Measurements from ENCODE around the gene CXorf51B.
"Not testable (repeated sequence)": the region's sequence is repeated elsewhere in the genome, so short reads cannot be mapped to it uniquely, and the experiment has no call there.

Gene CXorf51B

DNA sequence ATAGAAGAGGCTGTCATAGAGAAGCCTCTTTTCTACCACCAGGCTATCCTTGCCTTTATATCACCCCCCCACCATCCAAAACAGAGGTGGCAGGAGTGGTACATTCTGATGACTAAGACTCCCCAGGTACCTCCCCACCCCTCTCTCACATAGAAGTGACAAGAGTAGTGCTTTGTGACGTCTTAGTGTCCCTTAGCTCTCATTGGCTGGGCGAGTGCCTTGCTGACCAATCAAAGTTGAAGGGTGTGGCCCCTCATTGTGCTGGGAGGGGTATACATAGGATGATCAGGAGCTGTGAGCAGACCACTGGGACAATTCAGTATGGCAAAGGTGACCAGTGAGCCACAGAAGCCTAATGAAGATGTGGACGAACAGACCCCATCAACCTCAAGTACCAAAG is at the start of gene CXorf51B:
CXorf51B (plus strand) TSS at position 301 of the 400 bp plus-strand sequence; CDS start at position 322, 21 bp downstream.
- H3K4me1 ChIP-seq (ENCODE audit: control insufficient read depth in 2 of 2, insufficient read depth in 2 of 2, low read length in 2 of 2); H3K9ac ChIP-seq (ENCODE audit: low read depth in 1 of 2, low read length in 2 of 2); H3K27me3 ChIP-seq (ENCODE audit: control insufficient read depth in 2 of 2, insufficient read depth in 2 of 2, low read length in 2 of 2); H3K27ac ChIP-seq (ENCODE audit: low read depth in 2 of 2, low read length in 2 of 2); H3K9me3 ChIP-seq (ENCODE audit: control insufficient read depth in 2 of 2, low read length in 2 of 2); H3K4me3 ChIP-seq (ENCODE audit: low read length in 2 of 2); H3K36me3 ChIP-seq (ENCODE audit: control insufficient read depth in 2 of 2, insufficient read depth in 2 of 2, low read length in 2 of 2): not testable (repeated sequence)

- not testable (repeated sequence) for H3K9ac ChIP-seq (ENCODE audit: low read depth in 1 of 2, low read length in 2 of 2); H3K27ac ChIP-seq (ENCODE audit: low read depth in 2 of 2, low read length in 2 of 2); H3K4me3 ChIP-seq (ENCODE audit: low read length in 2 of 2); H3K4me1 ChIP-seq (ENCODE audit: control insufficient read depth in 2 of 2, insufficient read depth in 2 of 2, low read length in 2 of 2); H3K9me3 ChIP-seq (ENCODE audit: control insufficient read depth in 2 of 2, low read length in 2 of 2); H3K36me3 ChIP-seq (ENCODE audit: control insufficient read depth in 2 of 2, insufficient read depth in 2 of 2, low read length in 2 of 2); H3K27me3 ChIP-seq (ENCODE audit: control insufficient read depth in 2 of 2, insufficient read depth in 2 of 2, low read length in 2 of 2)
Measured at GRCh38 chrX:146814644-146815043, 5.1 kb downstream of the CXorf51B start, which contains the start of gene CXorf51A. CXorf51A (minus strand) TSS chrX:146814744; CDS start chrX:146814723, 21 bp downstream.

DNA sequence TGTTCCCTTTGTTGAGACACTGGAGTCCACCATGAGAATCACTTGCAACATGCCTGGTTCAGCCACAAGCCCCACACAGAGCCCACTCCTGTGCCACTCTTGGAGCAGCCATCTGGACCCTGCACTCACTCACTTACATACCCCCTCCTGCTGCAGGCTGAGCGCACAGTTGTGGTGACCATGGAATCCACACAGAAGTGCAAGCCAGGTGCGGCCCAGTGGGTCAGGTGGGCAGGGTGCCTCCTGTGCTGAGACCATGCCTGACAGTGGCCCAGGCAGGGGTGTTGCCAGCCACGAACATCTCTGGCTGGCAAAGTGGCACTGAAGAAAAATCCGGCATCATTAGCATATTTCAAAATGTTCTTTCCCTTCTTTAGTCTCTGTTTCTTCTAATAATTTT is 22.4 kb downstream of the CXorf51B start:
- Histone ChIP-seq H3K36me3 (ENCODE audit: control insufficient read depth in 2 of 2, insufficient read depth in 2 of 2, low read length in 2 of 2) (no peaks in the 10 kb centered on the region), H3K4me3 (ENCODE audit: low read length in 2 of 2) (no peak overlapping the region), H3K27ac (ENCODE audit: low read depth in 2 of 2, low read length in 2 of 2) (no peak overlapping the region), H3K4me1 (ENCODE audit: control insufficient read depth in 2 of 2, insufficient read depth in 2 of 2, low read length in 2 of 2) (no peaks in the 10 kb centered on the region), H3K27me3 (ENCODE audit: control insufficient read depth in 2 of 2, insufficient read depth in 2 of 2, low read length in 2 of 2) (no peaks in the 10 kb centered on the region), H3K9me3 (ENCODE audit: control insufficient read depth in 2 of 2, low read length in 2 of 2) (no peaks in the 10 kb centered on the region), H3K9ac (ENCODE audit: low read depth in 1 of 2, low read length in 2 of 2) (no peak overlapping the region)

GRCh38 chrX:146854281-146854680 is 44.7 kb downstream of the CXorf51B start:
- no peak overlapping the region for H3K4me3 ChIP-seq (ENCODE audit: low read length in 2 of 2)
- H3K9me3 ChIP-seq (ENCODE audit: control insufficient read depth in 2 of 2, low read length in 2 of 2), result no peaks in the 10 kb centered on the region
- no peak overlapping the region for H3K9ac ChIP-seq (ENCODE audit: low read depth in 1 of 2, low read length in 2 of 2)
- H3K36me3 ChIP-seq (ENCODE audit: control insufficient read depth in 2 of 2, insufficient read depth in 2 of 2, low read length in 2 of 2), result no peaks in the 10 kb centered on the region
- no peak overlapping the region for H3K27ac ChIP-seq (ENCODE audit: low read depth in 2 of 2, low read length in 2 of 2)
- H3K4me1 ChIP-seq (ENCODE audit: control insufficient read depth in 2 of 2, insufficient read depth in 2 of 2, low read length in 2 of 2), result no peaks in the 10 kb centered on the region
- H3K27me3 ChIP-seq (ENCODE audit: control insufficient read depth in 2 of 2, insufficient read depth in 2 of 2, low read length in 2 of 2), result no peaks in the 10 kb centered on the region
